ENCODE measurements around the gene C1QTNF9B.
"Not testable (repeated sequence)": the region's sequence is repeated elsewhere in the genome, so short reads cannot be mapped to it uniquely, and the experiment has no call there.

C1QTNF9B gene

DNA sequence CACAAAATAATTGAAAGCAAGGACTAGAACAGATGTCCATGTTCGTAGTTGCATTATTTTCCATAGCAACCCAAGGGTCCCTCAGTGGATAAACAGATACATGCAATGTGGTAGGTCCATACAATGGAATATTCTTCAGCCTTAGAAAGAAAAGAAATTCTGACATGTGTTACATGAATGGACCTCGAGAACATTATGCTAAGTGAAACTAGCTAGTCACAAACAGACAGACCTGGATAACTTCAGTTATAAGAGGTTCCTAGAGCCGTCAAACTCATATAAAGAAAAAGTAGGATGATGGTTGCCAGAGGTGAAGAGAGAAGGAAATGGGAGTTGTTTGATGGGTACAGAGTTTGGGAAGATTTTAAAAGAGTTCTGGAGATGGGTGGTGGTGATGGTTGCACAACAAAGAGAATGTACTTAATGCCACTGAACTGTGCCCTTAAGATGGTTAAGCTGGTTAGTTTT lies at the start of gene C1QTNF9B:
TSS of gene C1QTNF9B (minus strand) at position 51 of the 468 bp plus-strand sequence.
- H3K4me1 Mint-ChIP-seq; ATAC-seq (ENCODE audit: low read depth); H3K27me3 Mint-ChIP-seq; H3K4me3 Mint-ChIP-seq; H3K9me3 Mint-ChIP-seq; H3K27ac Mint-ChIP-seq; H3K36me3 Mint-ChIP-seq; DNase-seq (ENCODE audit: low spot score in 2 of 2): not testable (repeated sequence)

DNA sequence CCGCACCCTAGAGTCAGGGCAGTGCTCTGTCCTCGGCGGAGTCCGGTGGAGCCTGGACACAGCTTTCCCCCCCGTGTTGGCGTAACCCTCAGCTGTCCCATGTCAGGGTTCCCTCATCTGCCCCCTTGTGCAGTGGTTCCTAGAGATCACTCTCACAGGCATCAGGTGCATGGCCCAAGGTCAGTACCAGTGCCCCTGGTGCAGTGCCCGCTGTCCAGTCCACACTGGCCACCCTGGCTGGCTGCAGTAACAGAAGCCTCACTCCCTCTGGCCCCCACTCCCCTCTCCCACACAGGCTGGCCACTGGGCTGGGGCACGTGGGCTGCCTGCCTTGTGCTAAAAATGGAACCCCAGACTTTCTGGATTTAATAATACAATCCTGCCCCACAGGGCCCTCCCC lies 49.6 kb upstream of the C1QTNF9B start:
- ATAC-seq (ENCODE audit: low read depth) (no peak), DNase-seq (ENCODE audit: low spot score in 2 of 2) (no peak)
- no peak overlapping the region for H3K4me3 Mint-ChIP-seq
- peaks cover 10% of the 10 kb centered on the region for H3K27me3 Mint-ChIP-seq
- no peaks in the 10 kb centered on the region for H3K4me1 Mint-ChIP-seq
- H3K9me3 Mint-ChIP-seq: no peaks in the 10 kb centered on the region
- H3K36me3 Mint-ChIP-seq: no peaks in the 10 kb centered on the region
- no peak overlapping the region for H3K27ac Mint-ChIP-seq

DNA sequence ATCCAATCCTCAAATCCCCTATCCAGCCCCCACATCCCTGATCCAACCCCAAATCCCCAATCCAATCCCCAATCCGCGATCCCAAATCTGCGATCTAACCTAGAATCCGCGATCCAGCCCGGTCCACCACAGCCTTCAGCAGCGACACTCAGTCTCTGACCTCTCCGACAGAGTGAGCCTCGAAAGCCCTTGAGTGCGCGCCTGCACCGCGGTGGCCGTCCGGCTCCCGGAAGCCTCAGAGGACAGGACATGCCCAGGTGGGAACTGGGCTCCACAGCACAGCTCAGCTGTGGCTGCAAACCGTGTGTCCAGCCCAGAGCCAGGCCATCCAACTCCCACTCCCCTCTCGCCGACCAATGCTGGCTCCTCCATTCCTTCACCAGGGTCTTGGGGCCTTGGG lies 48.8 kb upstream of the C1QTNF9B start:
- H3K27me3 Mint-ChIP-seq: peaks cover 8% of the 10 kb centered on the region
- H3K4me1 Mint-ChIP-seq: no peaks in the 10 kb centered on the region
- ATAC-seq (ENCODE audit: low read depth) (no peak), DNase-seq (ENCODE audit: low spot score in 2 of 2) (no peak)
- H3K27ac Mint-ChIP-seq: no peak overlapping the region
- H3K9me3 Mint-ChIP-seq: no peaks in the 10 kb centered on the region
- no peaks in the 10 kb centered on the region for H3K36me3 Mint-ChIP-seq
- H3K4me3 Mint-ChIP-seq: no peak overlapping the region

DNA sequence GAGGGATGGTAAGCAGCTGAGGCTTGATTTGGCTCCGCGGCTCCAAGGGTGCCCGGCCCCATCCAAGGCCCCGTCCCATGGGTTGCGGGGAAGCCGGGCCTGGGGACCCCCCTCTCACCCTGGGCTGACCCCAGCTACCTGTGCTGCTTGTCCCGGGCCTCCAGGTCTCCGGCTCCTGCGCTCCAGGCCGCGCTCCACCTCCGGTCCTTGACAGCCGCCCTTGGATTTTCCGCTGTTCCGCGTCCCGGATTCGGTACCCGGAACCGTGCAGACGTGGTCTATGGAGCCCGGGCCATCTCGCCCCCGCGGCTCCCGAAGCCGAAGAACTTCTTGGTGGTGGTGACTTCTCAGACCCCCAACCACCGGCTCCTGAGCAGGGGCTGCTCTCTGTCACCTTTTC lies 48.3 kb upstream of the C1QTNF9B start:
- no peak for DNase-seq (ENCODE audit: low spot score in 2 of 2)
- no peaks in the 10 kb centered on the region for H3K4me1 Mint-ChIP-seq
- no peaks in the 10 kb centered on the region for H3K9me3 Mint-ChIP-seq
- H3K27ac Mint-ChIP-seq: no peak overlapping the region
- H3K36me3 Mint-ChIP-seq: no peaks in the 10 kb centered on the region
- H3K27me3 Mint-ChIP-seq: peaks cover 7% of the 10 kb centered on the region
- no peak for ATAC-seq (ENCODE audit: low read depth)
- H3K4me3 Mint-ChIP-seq: no peak overlapping the region

DNA sequence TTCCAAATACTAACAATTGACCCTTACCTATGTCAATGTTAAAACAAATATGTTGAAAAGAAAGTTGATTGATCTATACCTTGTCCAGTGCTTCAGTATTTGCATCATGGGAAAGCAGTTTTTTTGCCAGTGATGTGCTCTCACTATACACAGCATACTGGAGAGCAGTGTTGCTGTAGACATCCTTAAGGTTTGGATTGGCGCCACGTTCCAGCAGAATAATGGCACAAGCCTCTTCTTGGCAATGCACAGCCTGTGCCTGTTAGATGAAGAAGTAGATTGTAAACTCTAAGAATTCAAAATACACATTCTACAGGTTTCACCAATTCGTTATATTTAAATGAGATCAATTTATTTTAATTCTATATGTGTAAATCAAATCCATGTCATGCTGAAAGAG lies 43.9 kb upstream of the C1QTNF9B start:
- Mint-ChIP-seq H3K4me3 (no peak overlapping the region), H3K27me3 (peaks cover 12% of the 10 kb centered on the region), H3K9me3 (peaks cover 18% of the 10 kb centered on the region), H3K27ac (no peak overlapping the region), H3K4me1 (no peaks in the 10 kb centered on the region), H3K36me3 (peaks cover 8% of the 10 kb centered on the region)
- no peak for ATAC-seq (ENCODE audit: low read depth)
- DNase-seq (ENCODE audit: low spot score in 2 of 2): no peak

DNA sequence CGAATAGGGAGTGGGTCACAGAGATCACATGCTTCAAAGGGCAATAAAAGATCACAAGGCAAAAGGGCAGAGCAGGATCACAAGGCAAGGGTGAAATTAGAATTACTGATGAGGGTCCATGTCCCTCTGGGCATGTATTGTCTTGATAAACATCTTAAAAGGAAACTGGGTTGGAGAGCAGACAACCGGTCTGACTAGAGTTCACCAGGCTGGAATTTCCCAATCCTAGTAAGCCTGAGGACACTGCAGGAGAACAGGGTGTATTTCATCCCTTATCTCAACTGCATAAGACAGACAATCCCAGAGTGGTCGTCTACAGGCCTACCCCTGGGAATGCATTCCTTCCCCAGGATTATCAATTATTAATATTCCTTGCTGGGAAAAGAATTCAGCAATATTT lies 42.4 kb upstream of the C1QTNF9B start:
- not testable (repeated sequence) for H3K36me3 Mint-ChIP-seq; ATAC-seq (ENCODE audit: low read depth); H3K27ac Mint-ChIP-seq; DNase-seq (ENCODE audit: low spot score in 2 of 2); H3K4me1 Mint-ChIP-seq; H3K4me3 Mint-ChIP-seq
- H3K27me3 Mint-ChIP-seq: peaks cover 15% of the 10 kb centered on the region
- peaks cover 18% of the 10 kb centered on the region for H3K9me3 Mint-ChIP-seq

DNA sequence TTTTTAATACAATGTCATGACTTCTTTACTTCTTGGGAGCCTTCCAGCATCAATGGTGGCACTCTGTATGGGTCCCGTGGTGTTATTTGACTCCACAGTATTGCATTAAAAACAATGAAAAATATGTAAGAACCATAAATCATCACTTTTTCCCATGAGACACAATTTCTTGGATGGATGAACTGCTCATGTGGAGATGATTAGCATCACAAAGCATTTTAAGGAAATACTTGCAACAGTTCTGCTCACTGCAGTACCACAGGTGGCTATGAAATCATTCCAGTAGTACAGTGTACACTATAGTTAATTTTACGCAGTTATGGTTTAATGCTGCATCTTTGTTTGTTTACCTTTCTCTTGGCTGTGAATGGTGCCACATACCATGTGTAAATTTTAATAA lies 37.2 kb upstream of the C1QTNF9B start:
- H3K36me3 Mint-ChIP-seq: peaks cover 7% of the 10 kb centered on the region
- H3K27me3 Mint-ChIP-seq: peaks cover 18% of the 10 kb centered on the region
- no peak overlapping the region for H3K27ac Mint-ChIP-seq
- H3K4me1 Mint-ChIP-seq: no peaks in the 10 kb centered on the region
- H3K9me3 Mint-ChIP-seq: peaks cover 17% of the 10 kb centered on the region
- no peak for DNase-seq (ENCODE audit: low spot score in 2 of 2)
- H3K4me3 Mint-ChIP-seq: no peak overlapping the region
- no peak for ATAC-seq (ENCODE audit: low read depth)

DNA sequence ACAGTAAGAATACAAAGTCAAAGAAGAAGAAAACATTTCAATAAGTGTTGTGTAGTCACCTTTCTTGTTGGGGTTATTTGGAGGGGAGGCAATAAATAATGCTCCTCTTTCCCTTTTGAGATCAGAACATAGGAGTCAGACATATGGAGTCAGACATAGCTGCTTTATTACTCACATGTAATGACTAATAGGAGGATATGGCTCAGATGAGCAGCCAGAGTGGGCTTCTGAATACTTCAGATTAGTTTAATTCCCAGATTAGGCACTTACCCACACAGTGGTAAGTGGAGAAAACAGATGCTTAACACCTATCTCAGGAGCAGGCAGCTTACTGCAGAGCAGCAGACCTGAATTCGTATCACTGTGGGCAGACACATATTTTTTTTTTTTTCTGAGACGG lies 31.7 kb upstream of the C1QTNF9B start:
- Mint-ChIP-seq H3K4me3 (no peak overlapping the region), H3K27ac (no peak overlapping the region), H3K36me3 (no peaks in the 10 kb centered on the region), H3K4me1 (no peaks in the 10 kb centered on the region), H3K27me3 (peaks cover 8% of the 10 kb centered on the region), H3K9me3 (no peaks in the 10 kb centered on the region)
- no peak for DNase-seq (ENCODE audit: low spot score in 2 of 2)
- ATAC-seq (ENCODE audit: low read depth): no peak

DNA sequence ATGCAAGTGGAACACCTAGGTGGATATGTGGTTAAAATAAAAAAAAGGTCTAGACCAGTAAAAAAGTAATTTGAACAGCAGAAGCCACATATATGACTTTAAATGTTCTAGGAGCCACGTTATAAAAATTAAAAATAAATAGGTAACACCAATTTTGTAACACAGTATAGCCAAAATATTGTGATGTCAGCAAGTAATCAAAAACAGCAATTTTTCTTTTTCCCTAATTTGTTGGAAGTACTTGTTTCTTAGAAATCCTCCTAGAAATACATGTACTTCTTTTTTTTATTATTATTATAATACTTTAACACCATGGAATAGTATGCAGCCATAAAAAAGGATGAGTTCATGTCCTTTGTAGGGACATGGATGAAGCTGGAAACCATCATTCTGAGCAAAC lies 25.7 kb upstream of the C1QTNF9B start:
- Mint-ChIP-seq H3K27me3 (peaks cover 11% of the 10 kb centered on the region), H3K4me1 (no peaks in the 10 kb centered on the region), H3K9me3 (peaks cover 5% of the 10 kb centered on the region), H3K4me3 (no peak overlapping the region), H3K36me3 (no peaks in the 10 kb centered on the region), H3K27ac (no peak overlapping the region)
- no peak for ATAC-seq (ENCODE audit: low read depth)
- no peak for DNase-seq (ENCODE audit: low spot score in 2 of 2)

DNA sequence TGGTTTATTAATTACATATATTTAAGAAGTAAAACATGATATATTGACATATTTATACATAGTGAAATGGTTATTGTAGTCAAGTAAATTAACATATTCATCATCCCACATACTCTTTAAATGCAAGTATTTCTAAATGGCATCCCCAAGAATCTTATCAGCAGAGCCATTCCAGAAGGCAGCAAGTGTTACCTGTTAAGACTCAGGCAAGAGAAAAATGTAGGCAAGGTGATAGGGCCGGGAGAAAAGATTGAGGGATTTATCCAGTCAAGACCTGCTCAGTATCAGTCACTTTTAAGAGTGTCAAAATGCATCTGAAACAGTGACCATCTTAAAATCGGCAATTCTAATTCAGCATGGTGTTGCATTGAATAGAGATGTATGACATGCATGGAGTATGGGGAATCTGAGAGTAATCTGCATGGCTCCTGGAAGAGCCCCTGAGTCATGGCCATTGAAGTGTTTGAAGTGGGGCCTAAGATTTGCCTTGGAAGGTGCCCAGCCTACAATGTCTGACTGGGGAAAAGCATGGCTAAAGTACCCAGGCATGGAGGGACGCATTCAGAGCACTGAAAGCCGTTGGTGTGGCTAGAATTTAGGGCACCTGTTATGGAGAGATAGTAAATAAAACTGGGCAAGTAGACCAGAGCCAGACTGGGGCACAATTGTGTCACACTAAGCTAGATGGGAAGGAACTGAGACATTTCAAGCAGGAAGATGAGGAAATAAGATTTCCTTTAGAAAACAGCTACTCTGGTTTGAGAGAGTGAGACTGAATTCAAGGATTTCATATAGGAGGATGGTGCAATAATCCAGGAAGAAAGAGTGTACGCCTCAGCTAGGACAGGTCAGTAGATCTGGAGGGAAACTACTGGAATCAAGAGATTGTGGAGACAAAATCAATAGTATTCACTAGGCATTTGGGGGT lies 25.0 kb upstream of the C1QTNF9B start:
- Mint-ChIP-seq H3K9me3 (peaks cover 5% of the 10 kb centered on the region), H3K27ac (no peak overlapping the region), H3K4me3 (no peak overlapping the region), H3K36me3 (no peaks in the 10 kb centered on the region), H3K4me1 (no peaks in the 10 kb centered on the region), H3K27me3 (peaks cover 16% of the 10 kb centered on the region)
- DNase-seq (ENCODE audit: low spot score in 2 of 2) (no peak), ATAC-seq (ENCODE audit: low read depth) (no peak)

DNA sequence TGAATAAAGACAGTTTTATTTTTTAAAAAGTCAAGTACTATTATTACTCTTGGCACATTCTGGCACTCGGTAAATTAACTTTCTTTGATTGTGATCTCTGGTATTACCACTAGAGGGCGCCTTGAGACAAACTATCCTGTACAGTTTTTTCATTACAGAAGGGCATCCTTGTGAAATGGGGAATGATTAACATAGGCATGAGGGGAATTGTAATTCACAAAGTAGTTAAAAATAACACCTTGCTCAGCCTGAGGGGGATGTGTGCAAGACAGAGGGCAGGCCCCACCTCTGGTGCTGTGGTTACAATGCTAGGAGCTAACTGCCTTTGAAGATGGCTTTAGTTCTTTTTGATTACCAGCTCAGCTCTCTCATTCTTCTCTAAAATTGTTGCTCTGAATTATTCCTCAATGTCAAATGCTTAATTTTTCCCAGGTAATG lies 24.2 kb upstream of the C1QTNF9B start:
- Mint-ChIP-seq H3K27ac (no peak overlapping the region), H3K4me3 (no peak overlapping the region), H3K36me3 (no peaks in the 10 kb centered on the region), H3K4me1 (no peaks in the 10 kb centered on the region), H3K27me3 (peaks cover 20% of the 10 kb centered on the region), H3K9me3 (peaks cover 7% of the 10 kb centered on the region)
- DNase-seq (ENCODE audit: low spot score in 2 of 2) (no peak), ATAC-seq (ENCODE audit: low read depth) (no peak)

DNA sequence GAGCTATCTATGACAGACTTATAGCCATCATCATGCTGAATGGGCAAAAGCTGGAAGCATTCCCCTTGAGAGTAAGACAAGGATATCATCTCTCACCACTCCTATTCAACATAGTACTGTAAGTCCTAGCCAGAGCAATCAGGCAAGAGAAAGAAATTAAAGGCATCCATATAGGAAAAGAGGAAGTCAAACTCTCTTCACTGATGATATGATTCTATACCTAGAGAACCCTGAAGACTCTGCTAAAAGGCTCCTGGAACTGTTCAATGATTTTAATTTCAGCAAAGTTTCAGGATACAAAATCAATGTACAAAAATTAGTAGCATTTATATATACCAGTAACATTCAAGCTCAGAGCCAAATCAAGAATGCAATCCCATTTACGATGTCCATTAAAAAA lies 21.7 kb upstream of the C1QTNF9B start:
- Mint-ChIP-seq H3K36me3 (no peaks in the 10 kb centered on the region), H3K9me3 (peaks cover 7% of the 10 kb centered on the region), H3K27ac (no peak overlapping the region), H3K4me1 (no peaks in the 10 kb centered on the region), H3K4me3 (no peak overlapping the region), H3K27me3 (peaks cover 19% of the 10 kb centered on the region)
- DNase-seq (ENCODE audit: low spot score in 2 of 2) (no peak), ATAC-seq (ENCODE audit: low read depth) (no peak)

DNA sequence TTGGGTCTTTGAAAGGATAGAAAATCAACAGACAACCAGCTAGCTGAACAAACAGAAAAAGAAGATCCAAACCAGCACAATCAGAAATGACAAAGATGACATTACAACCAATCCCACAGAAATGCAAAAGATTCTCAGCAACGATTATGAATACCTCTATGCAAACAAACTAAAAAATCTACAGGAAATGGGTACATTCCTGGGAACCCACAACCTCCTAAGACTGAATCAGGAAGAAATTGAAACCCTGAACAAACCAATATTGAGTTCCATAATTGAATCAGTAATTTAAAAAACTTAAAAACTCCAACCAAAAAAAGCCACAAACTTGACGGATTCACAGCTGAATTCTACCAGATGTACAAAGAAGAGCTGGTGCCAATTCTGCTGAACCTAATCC lies 20.9 kb upstream of the C1QTNF9B start:
- Mint-ChIP-seq H3K27me3 (peaks cover 19% of the 10 kb centered on the region), H3K27ac (no peak overlapping the region)

DNA sequence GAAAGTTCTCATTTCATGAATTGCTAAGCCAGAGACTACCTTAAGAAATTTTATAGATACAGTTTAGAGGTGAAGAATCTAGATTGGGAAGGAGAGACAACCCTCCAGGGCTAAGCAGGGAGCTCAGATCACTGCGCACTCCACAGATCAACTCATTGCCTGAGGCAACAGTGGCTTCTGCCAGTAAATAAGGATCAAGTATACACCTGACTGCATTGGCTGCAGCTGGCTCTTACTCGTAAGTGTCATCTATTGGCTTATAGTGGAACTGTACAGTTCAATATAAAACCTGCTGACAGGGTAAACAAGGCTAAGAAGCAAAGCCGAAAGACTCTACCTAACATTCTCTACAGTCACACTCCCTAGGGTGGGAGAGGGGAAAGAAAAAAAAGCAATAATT lies 18.0 kb upstream of the C1QTNF9B start:
- H3K4me1 Mint-ChIP-seq: no peaks in the 10 kb centered on the region
- H3K27ac Mint-ChIP-seq: no peak overlapping the region
- H3K27me3 Mint-ChIP-seq: peaks cover 16% of the 10 kb centered on the region
- no peak overlapping the region for H3K4me3 Mint-ChIP-seq
- no peak for DNase-seq (ENCODE audit: low spot score in 2 of 2)
- no peak for ATAC-seq (ENCODE audit: low read depth)
- peaks cover 2% of the 10 kb centered on the region for H3K9me3 Mint-ChIP-seq
- no peaks in the 10 kb centered on the region for H3K36me3 Mint-ChIP-seq

More for the DNA sequence above, 20.9 kb upstream of the C1QTNF9B start:
- ATAC-seq (ENCODE audit: low read depth) (no peak), DNase-seq (ENCODE audit: low spot score in 2 of 2) (no peak)
- H3K9me3 Mint-ChIP-seq: peaks cover 7% of the 10 kb centered on the region
- H3K4me1 Mint-ChIP-seq: no peaks in the 10 kb centered on the region
- H3K36me3 Mint-ChIP-seq: no peaks in the 10 kb centered on the region
- no peak overlapping the region for H3K4me3 Mint-ChIP-seq

DNA sequence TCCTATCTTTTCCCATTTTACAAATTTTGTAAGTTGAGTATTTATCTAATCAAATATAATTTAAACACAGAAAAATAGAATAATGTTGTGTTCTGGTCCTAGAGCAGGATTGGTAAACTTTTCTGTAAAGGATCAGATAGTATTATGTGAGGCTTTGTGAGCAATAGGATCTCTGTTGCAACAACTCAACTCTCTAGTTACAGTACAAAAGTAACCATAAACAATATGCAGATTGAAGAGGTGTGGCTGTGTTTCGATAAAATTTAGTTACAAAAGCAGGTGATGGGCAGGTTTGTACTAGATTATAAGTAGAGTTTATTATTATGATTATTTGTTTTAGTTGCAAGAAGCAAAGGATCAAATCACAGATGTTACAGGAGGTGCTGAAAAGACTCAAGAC lies 15.2 kb upstream of the C1QTNF9B start:
- Mint-ChIP-seq H3K36me3 (no peaks in the 10 kb centered on the region), H3K27me3 (peaks cover 14% of the 10 kb centered on the region)

More for the DNA sequence above, 15.2 kb upstream of the C1QTNF9B start:
- Mint-ChIP-seq H3K9me3 (peaks cover 2% of the 10 kb centered on the region), H3K27ac (no peak overlapping the region), H3K4me1 (no peaks in the 10 kb centered on the region), H3K4me3 (no peak overlapping the region)
- ATAC-seq (ENCODE audit: low read depth): no peak
- DNase-seq (ENCODE audit: low spot score in 2 of 2): no peak
